Suppressor macrophage treated with lipopolysaccharide for 4 hours (primary cell): Measurements from ENCODE around the gene CHRDL2.

Experiments
- DNase-seq: peaks from one replicate; pipeline ENCODE4 v3.0.0-alpha.2; 2020

CHRDL2 gene

DNA sequence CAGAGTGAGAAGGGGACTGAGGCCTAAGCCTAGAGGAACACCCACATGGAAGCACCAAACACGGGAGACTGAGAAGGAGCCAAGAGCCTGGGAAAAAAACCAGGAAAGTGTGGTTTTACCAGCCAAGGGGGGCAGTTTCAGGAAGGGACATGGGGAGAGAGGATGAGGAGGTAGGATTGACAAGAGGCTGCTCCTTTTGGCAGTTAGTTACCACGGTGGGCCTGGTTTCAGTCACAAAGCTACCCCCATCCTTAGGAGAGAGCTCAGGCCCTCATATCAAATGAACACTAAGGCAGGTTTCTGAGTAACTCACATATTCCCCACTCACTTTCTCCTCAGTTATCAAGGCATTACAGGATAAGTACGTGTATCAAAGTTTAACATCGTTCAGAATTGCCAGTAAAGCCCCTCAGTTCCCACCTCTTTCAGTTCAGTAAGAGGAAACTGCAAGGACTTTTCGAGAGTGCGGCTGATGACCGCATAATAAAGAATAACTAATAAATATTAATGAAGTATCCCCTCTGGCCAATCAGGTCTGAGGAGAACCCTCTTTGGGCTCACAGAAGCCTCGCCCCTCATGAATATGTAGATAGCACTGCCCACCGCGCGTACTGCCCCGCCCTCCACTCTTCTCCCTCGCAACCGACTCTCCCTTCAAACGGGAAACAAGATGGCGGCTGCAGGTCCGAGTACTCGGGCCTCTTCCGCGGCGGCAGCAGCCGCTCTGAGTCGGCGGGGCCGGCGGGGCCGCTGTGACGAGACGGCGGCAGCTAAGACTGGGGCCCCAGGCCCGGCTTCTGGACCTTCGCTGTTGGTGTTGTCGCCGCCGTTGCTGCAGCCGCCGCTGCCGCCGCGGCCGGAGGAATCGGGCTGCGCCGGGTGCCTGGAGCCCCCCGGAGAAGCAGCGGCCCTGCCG lies 17.2 kb upstream of the CHRDL2 start, which contains the start of gene RNF169:
RNF169 (plus strand) TSS at position 639 of the 916 bp plus-strand sequence; CDS start at position 671, 32 bp downstream.
- peak; percentile 97 for DNase-seq

- no peak for DNase-seq
These were observed 15.6 kb upstream of the CHRDL2 start for GRCh38 chr11:74746868-74747267.

- no peak for DNase-seq
These were observed 13.1 kb upstream of the CHRDL2 start for GRCh38 chr11:74744277-74744676.

- no peak for DNase-seq
These were observed 12.4 kb upstream of the CHRDL2 start for GRCh38 chr11:74743640-74744039.

GRCh38 chr11:74742070-74742469 lies 10.8 kb upstream of the CHRDL2 start:
- no peak for DNase-seq

DNA sequence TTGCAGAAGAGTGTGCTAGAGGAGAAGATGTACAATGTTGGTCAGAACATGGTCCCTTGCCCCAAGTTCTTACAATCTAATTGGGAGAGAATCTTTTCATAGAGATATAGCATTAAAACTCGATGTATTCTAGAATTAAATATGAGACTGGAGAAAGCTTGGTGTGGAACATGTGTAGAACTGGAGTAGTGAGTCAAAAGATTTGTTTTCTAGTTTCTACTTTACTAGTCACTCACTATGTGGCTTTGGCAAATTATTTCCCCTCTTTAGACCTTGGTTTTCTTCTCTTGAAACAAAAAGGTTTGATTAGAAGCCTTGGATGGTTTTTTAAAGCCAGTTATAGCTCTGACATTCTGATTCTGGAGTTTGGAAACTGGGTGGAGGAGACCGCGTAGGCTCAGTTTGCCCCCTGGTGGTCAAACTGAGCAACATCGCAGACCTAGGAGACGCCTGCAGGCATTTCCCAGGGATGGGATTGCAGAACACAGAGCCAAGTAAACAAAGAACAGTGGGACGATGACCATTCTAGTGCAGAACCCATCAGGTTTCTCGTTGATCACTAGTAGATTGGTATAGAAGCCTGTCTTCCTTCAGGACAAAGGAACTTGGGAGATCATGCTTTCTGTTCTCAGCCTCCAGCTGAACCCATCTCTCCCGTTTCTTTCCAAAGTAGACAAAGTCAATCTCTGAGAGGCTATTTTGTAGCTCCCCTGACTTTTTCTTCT lies 8.5 kb upstream of the CHRDL2 start:
- peak; percentile 77 for DNase-seq

DNA sequence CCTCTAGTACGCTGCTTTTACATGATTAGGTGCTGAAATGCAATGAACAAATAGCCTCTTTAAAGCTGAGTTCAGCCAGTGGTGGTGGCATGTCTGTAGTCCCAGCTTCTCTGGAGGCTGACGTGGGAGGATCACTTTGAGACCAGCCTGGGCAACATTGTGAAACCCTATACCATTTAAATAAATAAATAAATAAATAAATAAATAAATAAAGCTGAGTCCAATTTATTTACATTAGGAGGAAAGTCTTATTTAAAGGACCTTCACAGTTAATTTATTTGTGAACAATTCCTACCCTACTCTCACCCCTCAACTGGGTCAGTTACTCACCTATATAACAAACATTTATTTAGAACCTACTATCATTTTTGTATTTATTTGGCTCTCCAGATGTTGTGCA lies 4.8 kb upstream of the CHRDL2 start:
- DNase-seq: no peak

- DNase-seq: peak; percentile 25
These were observed 4.2 kb upstream of the CHRDL2 start for GRCh38 chr11:74735365-74735928.

DNA sequence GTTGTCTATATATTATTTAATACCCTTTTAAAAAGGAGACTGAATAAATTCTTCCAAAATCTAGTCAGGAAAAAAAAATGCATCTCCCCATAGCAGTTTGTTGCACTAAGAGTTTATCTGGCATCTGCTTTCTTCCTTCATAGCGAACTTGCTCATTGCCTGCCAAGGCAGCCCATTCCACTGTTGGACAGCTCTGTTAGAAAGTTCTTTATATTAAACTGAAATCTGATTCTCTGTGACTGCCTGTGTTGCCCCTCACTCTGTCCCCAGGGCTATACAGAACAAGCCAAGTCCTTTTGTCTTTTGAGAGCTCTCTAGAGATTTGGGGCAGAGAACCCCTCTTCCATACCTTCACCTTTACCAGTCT lies 3.3 kb upstream of the CHRDL2 start:
- no peak for DNase-seq

DNA sequence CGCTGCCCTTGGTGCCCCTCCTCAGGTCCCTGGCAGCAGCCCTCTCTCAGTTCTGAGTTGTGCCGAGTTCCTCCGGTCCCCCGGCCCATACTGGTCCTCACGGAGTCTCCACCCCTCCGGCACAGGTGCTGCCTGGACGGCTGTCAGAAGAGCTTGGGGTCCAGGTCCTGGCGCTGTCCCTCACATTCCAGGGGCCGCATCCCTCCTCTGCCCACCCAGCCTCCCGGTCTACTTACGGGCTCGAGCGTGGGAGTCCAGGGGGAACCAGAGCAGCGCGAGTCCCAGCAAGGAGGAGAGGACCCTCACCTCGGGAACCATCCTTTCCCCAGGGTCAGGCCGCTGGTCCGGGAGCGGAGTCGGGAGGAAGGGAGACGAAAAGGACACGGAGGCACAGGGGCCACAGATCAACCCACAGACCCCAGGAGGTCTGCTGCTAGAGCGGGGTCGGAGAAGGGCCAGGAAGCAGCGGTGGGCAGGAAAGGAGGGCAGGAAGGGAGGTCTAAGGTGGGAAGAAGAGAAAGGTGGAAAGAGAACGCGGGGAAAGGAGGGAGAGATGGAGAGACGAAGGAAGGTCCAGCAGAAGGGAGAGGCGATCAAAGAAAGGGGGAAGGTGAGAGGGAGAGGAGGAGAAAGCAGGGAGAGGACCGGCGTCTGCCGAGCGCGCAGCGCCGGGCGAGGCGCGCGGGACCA lies 510 bp downstream of the CHRDL2 start:
- no peak for DNase-seq

DNA sequence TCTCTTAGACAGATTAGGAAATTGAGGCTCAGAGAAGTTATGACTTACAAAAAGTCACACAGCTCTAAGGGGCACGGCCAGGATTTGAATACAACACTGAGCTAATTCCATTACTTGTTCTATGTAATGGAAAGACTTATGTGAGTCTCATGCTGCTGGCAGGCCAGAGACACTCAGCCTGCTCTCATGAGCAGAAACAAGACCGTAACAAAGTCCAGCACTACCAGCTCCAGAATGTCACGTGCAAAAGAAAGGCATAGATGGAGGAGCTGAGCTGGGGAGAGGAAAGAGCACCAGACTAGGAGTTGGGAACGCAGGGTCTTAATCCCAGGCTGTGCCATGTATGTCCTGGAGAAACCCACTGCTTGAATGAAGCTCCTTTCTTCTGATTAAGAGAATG lies 1.8 kb downstream of the CHRDL2 start:
- no peak for DNase-seq

DNA sequence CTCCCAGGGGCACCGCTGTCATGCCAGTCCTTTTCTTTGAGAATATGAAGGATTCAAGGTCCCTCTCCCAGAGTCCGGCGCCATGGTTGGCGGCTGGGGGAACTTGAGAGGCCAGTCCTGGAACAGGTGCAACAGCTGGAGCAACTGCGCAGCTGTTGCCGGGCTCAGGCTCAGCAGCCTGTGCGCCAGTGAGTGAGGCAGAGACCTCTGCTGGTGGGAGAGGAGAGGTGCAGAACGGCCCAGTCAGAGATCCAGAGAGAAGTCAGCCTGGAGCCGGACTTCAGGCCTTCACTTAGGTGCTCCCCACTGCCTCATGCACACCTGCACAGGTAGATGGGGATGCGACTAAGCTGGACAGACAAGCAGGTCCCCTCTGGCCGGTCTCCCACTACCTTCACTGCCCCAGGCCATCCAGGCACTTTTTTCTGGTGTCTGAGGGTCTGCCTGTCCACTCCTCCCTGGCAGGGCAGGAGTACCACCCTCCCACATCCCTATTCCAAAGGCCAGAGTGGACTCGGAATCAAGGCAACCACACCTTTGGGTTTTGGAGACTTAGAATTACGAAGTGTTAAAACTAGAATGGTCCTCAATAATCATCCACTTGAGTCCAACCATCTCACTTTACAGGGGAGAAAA lies 4.6 kb downstream of the CHRDL2 start:
- DNase-seq: peak; percentile 72

GRCh38 chr11:74725701-74726100 lies 5.5 kb downstream of the CHRDL2 start:
- no peak for DNase-seq

GRCh38 chr11:74723511-74723910 lies 7.7 kb downstream of the CHRDL2 start:
- DNase-seq: no peak

DNA sequence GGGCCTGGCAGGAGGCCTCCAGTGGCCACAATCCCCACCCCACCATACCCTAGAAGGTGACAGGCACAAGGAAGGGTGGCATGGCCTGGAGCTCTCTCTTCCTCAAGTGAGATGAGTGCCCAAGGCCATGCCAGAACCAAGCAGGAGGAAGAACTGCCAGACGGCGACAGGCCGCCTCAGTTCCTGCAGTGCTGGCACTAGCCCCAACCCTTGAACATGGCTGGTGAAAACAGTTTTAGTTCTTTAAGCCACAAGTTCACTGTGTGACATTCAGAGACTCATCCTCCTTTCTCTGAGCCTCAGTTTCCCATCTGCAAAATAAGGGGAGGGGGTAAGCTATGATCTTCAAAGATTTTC lies 9.8 kb downstream of the CHRDL2 start:
- DNase-seq: no peak

DNA sequence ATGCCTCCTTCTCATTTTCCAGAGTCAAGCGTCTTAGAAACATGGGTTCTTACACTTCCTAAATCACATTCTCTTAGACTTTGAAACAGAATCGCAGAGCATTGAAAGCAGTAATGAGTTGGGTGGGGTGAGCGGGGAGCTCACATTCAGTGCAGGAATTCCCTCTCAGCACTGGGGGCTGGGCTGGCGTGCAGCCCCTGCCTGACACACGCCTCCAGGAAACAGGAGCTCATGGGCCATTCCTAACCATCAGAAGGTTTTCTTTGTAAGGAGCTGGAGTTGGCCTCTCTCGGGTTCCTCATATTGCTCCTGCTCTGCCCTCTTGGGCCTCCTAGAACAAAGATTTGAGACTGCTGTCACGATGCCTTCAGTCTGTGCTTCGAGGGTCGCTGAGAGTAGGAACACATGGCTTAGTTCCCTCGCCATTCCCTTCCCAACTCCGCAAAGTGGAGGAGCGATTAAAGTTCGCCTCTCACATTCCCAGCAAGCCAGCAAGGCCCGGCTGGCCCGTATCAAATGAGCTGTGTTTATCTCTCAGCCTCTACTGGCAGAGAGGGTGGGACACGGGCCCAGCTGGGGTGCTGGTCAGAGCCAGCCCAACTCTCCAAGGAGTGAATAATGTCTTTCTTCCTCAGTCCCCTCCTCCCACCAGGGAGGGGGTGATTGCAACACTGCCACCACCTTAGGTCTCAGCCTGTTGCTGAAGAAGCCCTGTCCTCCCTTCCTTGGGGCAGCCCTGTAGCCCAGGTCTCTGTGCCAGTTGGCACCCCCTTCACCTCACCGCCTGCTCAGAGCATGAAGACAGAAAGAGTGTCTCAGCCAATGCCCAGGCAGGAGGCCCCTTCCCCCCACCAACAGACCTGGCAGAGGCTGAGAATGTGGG lies 10.4 kb downstream of the CHRDL2 start:
- no peak for DNase-seq

DNA sequence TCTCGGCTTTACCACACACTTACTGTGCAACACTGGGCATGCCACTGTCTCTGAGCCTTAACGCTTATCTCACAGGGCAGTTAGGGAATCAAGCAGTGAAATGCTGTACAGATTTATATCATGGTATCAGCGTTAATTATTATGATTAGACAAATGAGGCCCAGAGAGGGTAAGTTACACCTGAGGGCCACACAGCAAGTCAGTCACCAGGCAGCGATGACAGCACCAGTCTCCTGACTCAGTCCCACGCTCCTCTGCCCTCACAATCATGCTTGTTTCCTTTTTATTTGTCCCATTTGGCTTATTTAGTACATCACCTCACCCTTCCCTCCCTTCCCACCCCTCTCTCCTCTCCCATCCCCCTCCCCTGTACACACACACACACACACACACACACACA lies 12.2 kb downstream of the CHRDL2 start:
- DNase-seq: no peak

GRCh38 chr11:74717221-74717969 lies 13.8 kb downstream of the CHRDL2 start:
- no peak for DNase-seq

GRCh38 chr11:74714904-74715303 lies 16.3 kb downstream of the CHRDL2 start:
- DNase-seq: no peak

DNA sequence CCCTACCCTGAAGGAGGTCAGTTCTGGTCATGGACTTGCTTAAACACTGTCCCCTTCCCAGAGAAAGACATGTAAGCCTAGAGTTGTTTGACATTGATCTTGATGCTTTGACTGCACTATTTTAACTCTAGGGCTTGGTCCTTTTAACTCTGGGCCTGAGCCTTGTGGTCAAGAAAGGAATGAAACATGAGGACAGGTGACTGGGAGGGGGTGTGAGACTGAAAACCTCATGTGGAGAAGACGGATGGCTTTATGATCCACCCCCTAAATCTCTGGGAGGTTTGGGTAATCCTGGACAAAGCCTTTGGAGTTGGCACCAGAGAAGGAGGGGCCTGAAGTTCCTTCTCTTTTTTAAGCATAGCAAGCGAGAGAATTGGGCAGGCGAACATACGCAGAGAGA lies 17.5 kb downstream of the CHRDL2 start:
- no peak for DNase-seq
